ENCODE data around the gene ZC3H7A.
"Not testable (repeated sequence)": the region's sequence is repeated elsewhere in the genome, so short reads cannot be mapped to it uniquely, and the experiment has no call there.

The ZC3H7A gene

GRCh38 chr16:11797166-11797956 is at the start of gene ZC3H7A:
Gene ZC3H7A, minus strand, starts transcription at chr16:11797258. Its CDS starts 14,904 bp downstream, at chr16:11782354.
- H3K4me3 Mint-ChIP-seq = peak within 1 kb of the TSS; percentile 89
- no peaks in the 10 kb centered on the region for H3K27me3 Mint-ChIP-seq (ENCODE audit: low read depth)
- no peaks in the 10 kb centered on the region for H3K9me3 Mint-ChIP-seq
- peaks cover 70% of the 10 kb centered on the region for H3K4me1 Mint-ChIP-seq (ENCODE audit: low read depth)
- peaks cover 25% of the 10 kb centered on the region for H3K36me3 Mint-ChIP-seq (ENCODE audit: low read depth)
- DNase-seq (ENCODE audit: low spot score) = peak; percentile 97
- peak within 1 kb of the TSS; percentile 96 for H3K27ac Mint-ChIP-seq

GRCh38 chr16:11844499-11844898 is 47.4 kb upstream of the ZC3H7A start:
- H3K36me3 Mint-ChIP-seq (ENCODE audit: low read depth) = peaks cover 70% of the 10 kb centered on the region
- H3K4me3 Mint-ChIP-seq = no peak overlapping the region
- H3K4me1 Mint-ChIP-seq (ENCODE audit: low read depth) = peaks cover 10% of the 10 kb centered on the region
- H3K27me3 Mint-ChIP-seq (ENCODE audit: low read depth) = no peaks in the 10 kb centered on the region
- no peak for DNase-seq (ENCODE audit: low spot score)
- H3K27ac Mint-ChIP-seq = no peak overlapping the region
- no peaks in the 10 kb centered on the region for H3K9me3 Mint-ChIP-seq

- no peaks in the 10 kb centered on the region for H3K27me3 Mint-ChIP-seq (ENCODE audit: low read depth)
- peaks cover 65% of the 10 kb centered on the region for H3K36me3 Mint-ChIP-seq (ENCODE audit: low read depth)
- no peaks in the 10 kb centered on the region for H3K9me3 Mint-ChIP-seq
Observed at GRCh38 chr16:11843861-11844260, 46.8 kb upstream of the ZC3H7A start.

GRCh38 chr16:11843206-11843605 is 46.1 kb upstream of the ZC3H7A start:
- H3K4me3 Mint-ChIP-seq = no peak overlapping the region
- DNase-seq (ENCODE audit: low spot score) = no peak
- H3K27me3 Mint-ChIP-seq (ENCODE audit: low read depth) = no peaks in the 10 kb centered on the region
- H3K27ac Mint-ChIP-seq = no peak overlapping the region
- H3K4me1 Mint-ChIP-seq (ENCODE audit: low read depth) = no peaks in the 10 kb centered on the region
- peaks cover 59% of the 10 kb centered on the region for H3K36me3 Mint-ChIP-seq (ENCODE audit: low read depth)
- no peaks in the 10 kb centered on the region for H3K9me3 Mint-ChIP-seq

More at GRCh38 chr16:11843861-11844260, 46.8 kb upstream of the ZC3H7A start:
- H3K4me3 Mint-ChIP-seq = no peak overlapping the region
- H3K27ac Mint-ChIP-seq = no peak overlapping the region
- peaks cover 6% of the 10 kb centered on the region for H3K4me1 Mint-ChIP-seq (ENCODE audit: low read depth)
- DNase-seq (ENCODE audit: low spot score) = no peak

- Mint-ChIP-seq H3K9me3 (no peaks in the 10 kb centered on the region), H3K27me3 (ENCODE audit: low read depth) (no peaks in the 10 kb centered on the region), H3K4me3 (no peak overlapping the region), H3K4me1 (ENCODE audit: low read depth) (no peaks in the 10 kb centered on the region), H3K27ac (no peak overlapping the region), H3K36me3 (ENCODE audit: low read depth) (peaks cover 61% of the 10 kb centered on the region)
- DNase-seq (ENCODE audit: low spot score) = no peak
Observed at GRCh38 chr16:11841026-11841425, 44.0 kb upstream of the ZC3H7A start.

- no peak overlapping the region for H3K4me3 Mint-ChIP-seq
- H3K27me3 Mint-ChIP-seq (ENCODE audit: low read depth) = no peaks in the 10 kb centered on the region
- no peak for DNase-seq (ENCODE audit: low spot score)
- no peaks in the 10 kb centered on the region for H3K9me3 Mint-ChIP-seq
- no peak overlapping the region for H3K27ac Mint-ChIP-seq
- H3K36me3 Mint-ChIP-seq (ENCODE audit: low read depth) = peaks cover 35% of the 10 kb centered on the region
- H3K4me1 Mint-ChIP-seq (ENCODE audit: low read depth) = no peaks in the 10 kb centered on the region
Observed at GRCh38 chr16:11836650-11837244, 39.7 kb upstream of the ZC3H7A start.

GRCh38 chr16:11835891-11836649 is 39.0 kb upstream of the ZC3H7A start:
- Mint-ChIP-seq H3K4me1 (ENCODE audit: low read depth) (no peaks in the 10 kb centered on the region), H3K36me3 (ENCODE audit: low read depth) (peaks cover 30% of the 10 kb centered on the region), H3K4me3 (no peak overlapping the region), H3K27me3 (ENCODE audit: low read depth) (no peaks in the 10 kb centered on the region), H3K27ac (no peak overlapping the region), H3K9me3 (no peaks in the 10 kb centered on the region)
- no peak for DNase-seq (ENCODE audit: low spot score)

- no peak overlapping the region for H3K4me3 Mint-ChIP-seq
- no peaks in the 10 kb centered on the region for H3K4me1 Mint-ChIP-seq (ENCODE audit: low read depth)
- H3K9me3 Mint-ChIP-seq = no peaks in the 10 kb centered on the region
- no peak overlapping the region for H3K27ac Mint-ChIP-seq
- peaks cover 26% of the 10 kb centered on the region for H3K36me3 Mint-ChIP-seq (ENCODE audit: low read depth)
- DNase-seq (ENCODE audit: low spot score) = no peak
- H3K27me3 Mint-ChIP-seq (ENCODE audit: low read depth) = no peaks in the 10 kb centered on the region
Observed at GRCh38 chr16:11835309-11835708, 38.3 kb upstream of the ZC3H7A start.

- no peak for DNase-seq (ENCODE audit: low spot score)
- no peaks in the 10 kb centered on the region for H3K27me3 Mint-ChIP-seq (ENCODE audit: low read depth)
- no peak overlapping the region for H3K4me3 Mint-ChIP-seq
- no peaks in the 10 kb centered on the region for H3K4me1 Mint-ChIP-seq (ENCODE audit: low read depth)
- H3K36me3 Mint-ChIP-seq (ENCODE audit: low read depth) = peaks cover 17% of the 10 kb centered on the region
- H3K27ac Mint-ChIP-seq = no peak overlapping the region
- no peaks in the 10 kb centered on the region for H3K9me3 Mint-ChIP-seq
Observed at GRCh38 chr16:11833951-11834695, 37.1 kb upstream of the ZC3H7A start.

- H3K27me3 Mint-ChIP-seq (ENCODE audit: low read depth) = no peaks in the 10 kb centered on the region
- no peak overlapping the region for H3K4me3 Mint-ChIP-seq
- H3K9me3 Mint-ChIP-seq = no peaks in the 10 kb centered on the region
- no peaks in the 10 kb centered on the region for H3K4me1 Mint-ChIP-seq (ENCODE audit: low read depth)
- no peak for DNase-seq (ENCODE audit: low spot score)
- no peaks in the 10 kb centered on the region for H3K36me3 Mint-ChIP-seq (ENCODE audit: low read depth)
- no peak overlapping the region for H3K27ac Mint-ChIP-seq
Observed at GRCh38 chr16:11828696-11829095, 31.6 kb upstream of the ZC3H7A start.

- DNase-seq (ENCODE audit: low spot score); H3K9me3 Mint-ChIP-seq; H3K36me3 Mint-ChIP-seq (ENCODE audit: low read depth); H3K4me3 Mint-ChIP-seq; H3K4me1 Mint-ChIP-seq (ENCODE audit: low read depth); H3K27me3 Mint-ChIP-seq (ENCODE audit: low read depth); H3K27ac Mint-ChIP-seq: not testable (repeated sequence)
Observed at GRCh38 chr16:11825520-11826165, 28.6 kb upstream of the ZC3H7A start.

- Mint-ChIP-seq H3K4me3 (no peak overlapping the region), H3K27me3 (ENCODE audit: low read depth) (no peaks in the 10 kb centered on the region), H3K36me3 (ENCODE audit: low read depth) (no peaks in the 10 kb centered on the region), H3K4me1 (ENCODE audit: low read depth) (no peaks in the 10 kb centered on the region), H3K9me3 (no peaks in the 10 kb centered on the region), H3K27ac (no peak overlapping the region)
- no peak for DNase-seq (ENCODE audit: low spot score)
Observed at GRCh38 chr16:11824362-11824761, 27.3 kb upstream of the ZC3H7A start.

GRCh38 chr16:11823645-11824044 is 26.6 kb upstream of the ZC3H7A start:
- H3K4me3 Mint-ChIP-seq; H3K4me1 Mint-ChIP-seq (ENCODE audit: low read depth); H3K27ac Mint-ChIP-seq; DNase-seq (ENCODE audit: low spot score); H3K36me3 Mint-ChIP-seq (ENCODE audit: low read depth); H3K27me3 Mint-ChIP-seq (ENCODE audit: low read depth); H3K9me3 Mint-ChIP-seq: not testable (repeated sequence)
